Measurements from ENCODE around the gene NPAS3.

DNA sequence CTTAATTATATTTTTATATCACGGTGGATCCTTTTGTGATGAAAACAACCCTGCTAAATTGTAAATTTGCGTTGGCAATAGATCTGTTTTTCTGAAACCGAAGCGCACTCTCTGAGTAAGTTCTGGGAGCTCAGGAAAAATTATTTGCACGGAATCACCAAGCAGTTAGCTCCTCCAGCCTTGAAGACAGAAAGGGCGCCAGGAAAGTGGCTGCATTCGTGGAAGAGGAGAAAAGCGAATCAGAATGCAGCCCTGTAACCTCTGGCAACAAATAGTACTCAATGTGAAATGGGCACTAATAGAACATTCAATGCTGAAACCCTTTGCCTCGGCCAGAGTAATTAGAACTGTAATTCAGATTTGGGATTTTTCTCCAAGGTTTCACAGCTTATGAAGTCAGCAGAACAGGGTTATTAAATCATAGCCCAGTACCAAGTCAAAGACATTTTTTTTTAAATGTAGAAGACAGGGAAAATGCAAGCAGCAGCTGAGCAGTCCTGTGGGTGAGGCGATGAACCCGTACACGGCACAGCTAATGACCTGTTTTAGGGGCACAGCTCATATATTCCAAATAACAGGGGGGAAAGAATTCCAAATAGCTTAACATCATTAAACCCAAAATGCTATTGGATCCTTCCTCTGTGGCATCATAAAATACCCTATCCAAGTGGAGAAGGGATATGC is 760.8 kb downstream of the NPAS3 start:
- TF ChIP-seq, protein P1, sequence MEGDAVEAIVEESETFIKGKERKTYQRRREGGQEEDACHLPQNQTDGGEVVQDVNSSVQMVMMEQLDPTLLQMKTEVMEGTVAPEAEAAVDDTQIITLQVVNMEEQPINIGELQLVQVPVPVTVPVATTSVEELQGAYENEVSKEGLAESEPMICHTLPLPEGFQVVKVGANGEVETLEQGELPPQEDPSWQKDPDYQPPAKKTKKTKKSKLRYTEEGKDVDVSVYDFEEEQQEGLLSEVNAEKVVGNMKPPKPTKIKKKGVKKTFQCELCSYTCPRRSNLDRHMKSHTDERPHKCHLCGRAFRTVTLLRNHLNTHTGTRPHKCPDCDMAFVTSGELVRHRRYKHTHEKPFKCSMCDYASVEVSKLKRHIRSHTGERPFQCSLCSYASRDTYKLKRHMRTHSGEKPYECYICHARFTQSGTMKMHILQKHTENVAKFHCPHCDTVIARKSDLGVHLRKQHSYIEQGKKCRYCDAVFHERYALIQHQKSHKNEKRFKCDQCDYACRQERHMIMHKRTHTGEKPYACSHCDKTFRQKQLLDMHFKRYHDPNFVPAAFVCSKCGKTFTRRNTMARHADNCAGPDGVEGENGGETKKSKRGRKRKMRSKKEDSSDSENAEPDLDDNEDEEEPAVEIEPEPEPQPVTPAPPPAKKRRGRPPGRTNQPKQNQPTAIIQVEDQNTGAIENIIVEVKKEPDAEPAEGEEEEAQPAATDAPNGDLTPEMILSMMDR (IDR thresholded peaks at IDR 0.05; ENCODE audit: low read length), result no peak
- no peak for TF ChIP-seq EZH2phosphoT487 (IDR thresholded peaks at IDR 0.05; ENCODE audit: low read length)
